ENCODE data around the gene TSTD2. TPM values are rescaled to one million over a fixed set of nuclear protein-coding genes. Genes with fewer than 3 reads are reported as not detected.

TSTD2 gene
- polyA plus RNA-seq, 1 of the 3 experiments (the other 2 are of a cell fraction), result 11.5 TPM

- no peak for DNase-seq
- Histone ChIP-seq H3K9me2 (no peaks in the 10 kb centered on the region), H3K4me3 (ENCODE audit: low read depth in 2 of 2, low read length in 1 of 2) (no peak overlapping the region), H2AFZ (ENCODE audit: low read depth) (no peak overlapping the region), H3K4me1 (ENCODE audit: control insufficient read depth in 1 of 2, insufficient read depth in 2 of 2, low read depth in 1 of 2, low read length in 1 of 2) (peaks cover 0 to 24% of the 10 kb centered on the region in 2 experiments; a peak in 2 of 4 replicates), H3K9ac (no peak overlapping the region), H3K27ac (ENCODE audit: low read depth in 2 of 2, low read length in 1 of 2) (no peak overlapping the region; a peak in 1 of 4 replicates), H4K20me1 (ENCODE audit: insufficient read depth) (no peaks in the 10 kb centered on the region), H3K36me3 (replicated peaks in 1 of 2; ENCODE audit: control insufficient read depth in 1 of 2, insufficient read depth in 2 of 2, low read length in 1 of 2) (peaks cover 8 to 67% of the 10 kb centered on the region in 2 experiments), H3F3A (replicated peaks; ENCODE audit: insufficient read depth) (no peaks in the 10 kb centered on the region), H3K79me2 (ENCODE audit: insufficient read depth) (no peaks in the 10 kb centered on the region), H3K9me3 (no peaks in the 10 kb centered on the region), H3K27me3 (ENCODE audit: insufficient read depth) (no peaks in the 10 kb centered on the region), H3K4me2 (no peak overlapping the region)
- 95% methylated on average over 7 of the region's 7 CpGs for WGBS (ENCODE audit: low lambda C conversion rate)
- CTCF ChIA-PET, result interaction anchor here (1.2 to 28.6 kb wide), 5 partner anchors 11 to 131 kb away, joined by 3 to 677 read pairs (median 3); no protein-coding TSS in a partner anchor
- no peak for TF ChIP-seq IRF3 (IDR thresholded peaks at IDR 0.05; ENCODE audit: low read depth, low read length)
- TF ChIP-seq SIN3A (IDR thresholded peaks at IDR 0.05; ENCODE audit: borderline replicate concordance, low read depth, low read length), result no peak
- no peak for TF ChIP-seq REST (IDR thresholded peaks at IDR 0.05; ENCODE audit: low read depth, low read length)
- no peak for TF ChIP-seq POLR2AphosphoS5 (IDR thresholded peaks at IDR 0.05; ENCODE audit: low read depth, low read length)
- no peak for TF ChIP-seq FOXM1 (IDR thresholded peaks at IDR 0.05; ENCODE audit: low read depth)
- TF ChIP-seq RFX5 (IDR thresholded peaks at IDR 0.05; ENCODE audit: low read length), result no peak
- no peak for TF ChIP-seq GABPA (IDR thresholded peaks at IDR 0.05; ENCODE audit: low read depth)
- TF ChIP-seq RAD21 (IDR thresholded peaks at IDR 0.05; ENCODE audit: low read length), result no peak
- no peak for TF ChIP-seq FOXJ3 (CRISPR knock-in tag; IDR thresholded peaks at IDR 0.05)
- no peak for TF ChIP-seq GATA2 (CRISPR knock-in tag; IDR thresholded peaks at IDR 0.05)
- TF ChIP-seq SMC3 (IDR thresholded peaks at IDR 0.05; ENCODE audit: low read depth, low read length), result no peak
- TF ChIP-seq NRF1 (IDR thresholded peaks at IDR 0.05; ENCODE audit: low read depth, low read length), result no peak
- TF ChIP-seq, protein P1, sequence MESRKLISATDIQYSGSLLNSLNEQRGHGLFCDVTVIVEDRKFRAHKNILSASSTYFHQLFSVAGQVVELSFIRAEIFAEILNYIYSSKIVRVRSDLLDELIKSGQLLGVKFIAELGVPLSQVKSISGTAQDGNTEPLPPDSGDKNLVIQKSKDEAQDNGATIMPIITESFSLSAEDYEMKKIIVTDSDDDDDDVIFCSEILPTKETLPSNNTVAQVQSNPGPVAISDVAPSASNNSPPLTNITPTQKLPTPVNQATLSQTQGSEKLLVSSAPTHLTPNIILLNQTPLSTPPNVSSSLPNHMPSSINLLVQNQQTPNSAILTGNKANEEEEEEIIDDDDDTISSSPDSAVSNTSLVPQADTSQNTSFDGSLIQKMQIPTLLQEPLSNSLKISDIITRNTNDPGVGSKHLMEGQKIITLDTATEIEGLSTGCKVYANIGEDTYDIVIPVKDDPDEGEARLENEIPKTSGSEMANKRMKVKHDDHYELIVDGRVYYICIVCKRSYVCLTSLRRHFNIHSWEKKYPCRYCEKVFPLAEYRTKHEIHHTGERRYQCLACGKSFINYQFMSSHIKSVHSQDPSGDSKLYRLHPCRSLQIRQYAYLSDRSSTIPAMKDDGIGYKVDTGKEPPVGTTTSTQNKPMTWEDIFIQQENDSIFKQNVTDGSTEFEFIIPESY (IDR thresholded peaks at IDR 0.05; ENCODE audit: borderline replicate concordance, low read depth), result no peak
- TF ChIP-seq RXRA (IDR thresholded peaks at IDR 0.05; ENCODE audit: borderline replicate concordance, low read depth), result no peak
- no peak for TF ChIP-seq EP300 (IDR thresholded peaks at IDR 0.05; ENCODE audit: borderline replicate concordance in 1 of 2, low read depth in 1 of 2, low read length in 1 of 2)
- TF ChIP-seq, protein P2, sequence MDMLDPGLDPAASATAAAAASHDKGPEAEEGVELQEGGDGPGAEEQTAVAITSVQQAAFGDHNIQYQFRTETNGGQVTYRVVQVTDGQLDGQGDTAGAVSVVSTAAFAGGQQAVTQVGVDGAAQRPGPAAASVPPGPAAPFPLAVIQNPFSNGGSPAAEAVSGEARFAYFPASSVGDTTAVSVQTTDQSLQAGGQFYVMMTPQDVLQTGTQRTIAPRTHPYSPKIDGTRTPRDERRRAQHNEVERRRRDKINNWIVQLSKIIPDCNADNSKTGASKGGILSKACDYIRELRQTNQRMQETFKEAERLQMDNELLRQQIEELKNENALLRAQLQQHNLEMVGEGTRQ (IDR thresholded peaks at IDR 0.05; ENCODE audit: borderline replicate concordance, low read depth, low read length), result no peak
- no peak for TF ChIP-seq CTCF (IDR thresholded peaks at IDR 0.05)
- TF ChIP-seq, protein P3, sequence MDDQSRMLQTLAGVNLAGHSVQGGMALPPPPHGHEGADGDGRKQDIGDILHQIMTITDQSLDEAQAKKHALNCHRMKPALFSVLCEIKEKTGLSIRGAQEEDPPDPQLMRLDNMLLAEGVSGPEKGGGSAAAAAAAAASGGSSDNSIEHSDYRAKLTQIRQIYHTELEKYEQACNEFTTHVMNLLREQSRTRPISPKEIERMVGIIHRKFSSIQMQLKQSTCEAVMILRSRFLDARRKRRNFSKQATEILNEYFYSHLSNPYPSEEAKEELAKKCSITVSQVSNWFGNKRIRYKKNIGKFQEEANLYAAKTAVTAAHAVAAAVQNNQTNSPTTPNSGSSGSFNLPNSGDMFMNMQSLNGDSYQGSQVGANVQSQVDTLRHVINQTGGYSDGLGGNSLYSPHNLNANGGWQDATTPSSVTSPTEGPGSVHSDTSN (IDR thresholded peaks at IDR 0.05), result no peak
- TF ChIP-seq TCF12 (IDR thresholded peaks at IDR 0.05), result no peak
- TF ChIP-seq YY1 (IDR thresholded peaks at IDR 0.05; ENCODE audit: low read depth), result no peak
- POLR2A ChIA-PET, result interaction anchor here (1.0 kb wide), 1 partner anchor 32 kb away, joined by 3 read pairs; the partner anchor contains the start of genes NCBP1 and TSTD2
These were observed 31.8 kb downstream of the TSTD2 start for GRCh38 chr9:97601228-97601898.

Measured in SK-N-SH (cell line).